Amygdala (tissue), 56 donors: ENCODE results near the gene SCARF2.

ENCODE experiments used
- DNase-seq, 56 donors: peaks; one replicate each; lab custom pipeline; 2025; lab: John Stamatoyannopoulos, UW

The SCARF2 gene

DNA sequence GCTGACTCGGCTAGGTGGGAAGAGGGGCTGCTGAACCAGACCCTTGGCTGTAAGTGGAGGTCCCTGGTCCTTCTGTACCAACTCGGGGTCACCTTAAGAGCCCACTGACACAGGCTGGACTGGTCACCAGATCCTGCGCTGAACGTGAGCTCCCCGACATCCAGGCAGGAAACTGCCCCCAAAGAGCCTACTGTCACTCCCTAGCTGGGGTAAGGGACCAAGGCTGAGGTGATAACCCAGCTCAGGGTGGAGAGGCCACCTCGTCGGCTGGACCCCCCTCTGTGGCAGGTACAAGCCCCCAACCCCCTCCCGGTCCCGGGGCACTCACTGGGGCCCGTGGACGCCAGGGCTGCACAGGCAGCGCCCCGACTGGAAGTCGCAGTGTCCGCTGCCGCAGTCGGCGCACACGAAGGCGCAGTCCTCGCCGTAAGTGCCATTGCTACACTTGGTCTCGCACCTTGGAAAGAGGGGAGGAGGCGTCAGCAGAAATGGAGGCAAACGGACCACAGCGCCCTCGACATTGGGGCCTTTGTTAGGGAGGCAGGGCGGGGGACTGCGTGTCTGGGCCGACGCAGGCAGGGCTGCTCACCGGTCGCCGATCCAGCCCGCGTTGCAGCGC lies 7.4 kb downstream of the SCARF2 start:
- no peak for DNase-seq

- peak in 8 of 56 donors; percentile 7 to 38 (median 24) for DNase-seq
These were observed 8.1 kb downstream of the SCARF2 start for GRCh38 chr22:20429254-20430100.

GRCh38 chr22:20428496-20429253 lies 8.9 kb downstream of the SCARF2 start:
- DNase-seq = no peak

DNA sequence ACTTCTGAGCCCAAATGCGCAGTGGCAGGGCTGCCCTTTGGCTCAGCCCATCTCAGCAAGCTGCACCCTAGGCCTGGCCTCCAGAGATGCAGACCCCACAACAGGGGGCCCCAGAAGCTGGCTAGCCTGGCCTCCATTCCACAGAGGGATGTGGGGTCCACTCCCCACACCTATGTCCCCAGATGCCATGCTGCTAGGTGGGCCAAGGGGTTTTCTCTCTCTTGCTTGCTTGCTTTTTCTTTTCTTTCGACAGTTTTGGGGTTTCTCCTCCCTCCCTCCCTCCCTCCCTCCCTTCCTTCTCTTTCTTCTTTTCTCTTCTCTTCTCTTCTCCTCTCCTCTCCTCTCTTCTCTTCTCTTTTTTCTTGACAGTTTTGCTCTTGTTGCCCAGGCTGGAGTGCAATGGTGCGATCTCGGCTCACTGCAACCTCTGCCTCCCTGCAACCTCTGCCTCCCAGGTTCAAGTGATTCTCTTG lies 9.6 kb downstream of the SCARF2 start:
- no peak for DNase-seq

DNA sequence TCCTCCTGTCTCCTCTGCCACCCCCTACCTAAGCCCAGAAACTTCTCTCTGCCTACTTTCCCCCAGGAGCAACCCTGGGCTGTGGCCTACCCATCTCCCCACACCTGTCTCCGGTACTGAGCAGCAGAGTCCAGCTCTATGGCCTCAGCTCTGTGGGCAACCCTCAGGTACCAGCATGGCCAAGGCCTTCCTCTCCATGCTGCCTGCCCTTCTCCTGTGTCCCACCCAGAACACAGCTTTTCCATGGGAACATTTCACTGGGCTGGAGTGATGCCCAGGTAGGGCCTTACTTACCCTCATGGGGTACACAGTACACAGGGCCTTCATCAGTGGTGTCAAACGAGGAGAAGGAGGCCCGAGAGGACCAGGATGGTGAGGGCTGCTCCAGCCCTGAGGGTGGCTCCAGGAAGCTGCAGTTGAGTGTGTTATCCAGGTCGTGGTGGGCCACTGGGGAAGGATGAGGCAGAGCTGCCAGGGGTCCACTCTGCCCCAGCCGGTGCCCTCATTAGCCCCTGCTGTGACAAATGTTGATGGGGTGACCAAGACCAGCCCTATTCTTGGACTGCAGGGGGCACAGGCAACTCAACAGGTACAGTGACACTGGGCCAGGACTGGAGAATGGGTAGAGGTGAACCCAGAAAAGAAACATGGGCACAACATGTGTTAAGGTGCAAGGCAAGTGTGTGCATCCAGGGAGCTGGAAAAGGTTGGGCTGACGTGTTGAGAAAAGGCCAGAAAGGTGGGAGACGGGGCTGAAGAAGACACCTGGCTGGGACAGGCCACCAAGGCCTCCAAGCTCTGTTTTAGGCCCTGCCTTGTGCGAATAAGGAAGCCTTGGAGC lies 10.3 kb downstream of the SCARF2 start:
- DNase-seq = no peak

DNA sequence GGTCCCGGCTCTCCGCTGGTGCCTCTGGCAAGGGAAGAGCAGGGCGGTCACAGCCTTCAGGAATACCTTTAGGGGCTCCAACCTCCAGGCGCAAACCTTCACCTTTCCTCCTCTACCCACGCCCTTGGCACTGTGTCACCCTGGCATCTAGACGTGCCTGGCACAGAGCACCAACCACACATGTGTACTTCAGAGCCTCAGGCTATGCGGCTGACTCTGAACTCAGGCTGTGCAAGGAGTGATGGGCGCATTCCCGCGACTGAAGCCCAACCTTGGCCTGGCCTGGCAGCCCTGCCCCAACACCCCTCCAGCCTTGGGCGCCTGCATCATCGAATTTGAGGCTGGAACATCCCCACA lies 11.4 kb downstream of the SCARF2 start:
- DNase-seq = no peak

DNA sequence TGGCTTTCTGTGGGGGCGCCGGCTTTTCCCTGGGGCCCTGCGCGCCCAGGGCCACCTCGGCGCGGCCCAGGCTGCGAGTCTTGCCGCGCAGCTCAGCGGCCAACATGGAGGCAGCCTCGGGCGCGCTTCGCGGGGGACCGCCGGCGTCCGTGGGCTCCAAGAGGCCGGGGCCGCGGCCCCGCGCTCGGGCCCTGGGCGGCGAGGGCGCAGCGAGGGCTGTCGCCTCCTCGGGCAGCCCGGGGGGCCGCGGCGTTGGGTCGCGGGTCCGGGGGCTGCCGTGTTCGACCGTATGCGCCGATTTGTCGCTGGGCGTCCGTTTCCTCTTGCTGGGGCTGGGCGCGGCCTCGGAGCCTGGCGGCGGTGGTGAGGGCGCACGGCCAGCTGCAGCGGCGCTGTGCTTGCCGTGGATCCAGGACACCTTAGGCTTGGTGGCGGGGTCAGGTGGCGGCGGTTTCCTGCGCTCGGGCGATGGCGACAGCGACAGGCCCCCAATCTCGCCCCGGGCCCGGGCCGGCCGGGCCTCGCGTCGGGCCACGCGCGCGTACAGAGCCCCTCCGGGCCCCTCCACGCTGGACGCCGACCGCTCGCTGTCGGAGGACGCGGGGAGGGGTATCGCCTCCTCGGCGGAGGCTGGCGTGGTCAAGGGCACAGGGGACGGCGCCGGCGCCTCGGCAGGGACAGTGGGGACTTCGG lies 11.9 kb downstream of the SCARF2 start:
- DNase-seq = no peak

GRCh38 chr22:20424932-20425565 lies 12.6 kb downstream of the SCARF2 start:
- DNase-seq = peak in 30 of 56 donors; percentile 17 to 75 (median 52)

GRCh38 chr22:20424568-20424931 lies 13.1 kb downstream of the SCARF2 start:
- DNase-seq = no peak

GRCh38 chr22:20423906-20424551 lies 13.6 kb downstream of the SCARF2 start:
- DNase-seq = peak in 20 of 56 donors; percentile 16 to 65 (median 42)

DNA sequence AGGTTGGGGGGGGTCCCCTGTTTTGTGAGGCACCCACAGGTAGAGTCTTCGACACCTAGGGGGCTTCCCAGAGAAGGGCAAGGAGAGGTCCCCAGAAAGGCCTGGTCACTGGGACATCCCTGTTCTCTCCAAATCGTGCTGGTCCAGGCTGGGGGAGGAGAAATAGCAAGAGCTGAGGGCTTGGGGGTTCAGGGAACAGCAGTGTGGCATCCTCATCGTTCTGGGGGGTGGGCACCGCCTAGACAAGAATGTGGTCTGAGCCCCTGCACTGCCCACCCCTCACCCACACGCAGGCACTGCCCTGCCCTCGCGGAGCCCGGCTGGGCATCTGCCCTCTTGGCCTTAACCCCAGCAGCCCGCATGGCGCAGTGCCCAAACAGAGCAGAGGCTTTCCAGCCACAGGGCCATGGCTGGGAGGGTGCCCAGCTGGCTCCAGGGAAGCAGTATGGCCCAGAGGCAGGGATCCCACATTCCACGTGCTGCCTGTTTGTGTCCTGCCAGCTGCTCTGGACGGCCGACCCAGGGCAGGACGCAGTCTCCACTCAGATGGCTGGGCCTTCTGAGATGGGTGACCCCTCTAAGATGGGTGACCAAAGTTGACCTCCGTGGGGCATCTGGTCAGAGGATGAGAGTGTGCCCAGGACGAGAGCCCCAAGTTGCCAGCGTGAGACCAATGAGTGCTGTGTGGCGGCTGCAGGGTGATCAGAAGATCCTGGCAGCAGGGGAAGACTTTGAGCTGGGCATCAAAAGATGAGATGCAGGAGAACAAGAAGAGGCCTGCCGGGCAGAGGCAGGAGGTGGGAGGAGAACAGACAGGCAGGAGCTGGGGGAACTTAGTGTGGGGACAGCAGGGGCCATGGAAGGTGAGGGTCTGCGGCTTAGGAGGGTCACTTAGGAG lies 14.4 kb downstream of the SCARF2 start:
- peak in 55 of 56 donors; percentile 33 to 95 (median 81) for DNase-seq

- peak in 4 of 56 donors; percentile 12 to 57 (median 20) for DNase-seq
These were observed 15.2 kb downstream of the SCARF2 start for GRCh38 chr22:20422271-20423007.

DNA sequence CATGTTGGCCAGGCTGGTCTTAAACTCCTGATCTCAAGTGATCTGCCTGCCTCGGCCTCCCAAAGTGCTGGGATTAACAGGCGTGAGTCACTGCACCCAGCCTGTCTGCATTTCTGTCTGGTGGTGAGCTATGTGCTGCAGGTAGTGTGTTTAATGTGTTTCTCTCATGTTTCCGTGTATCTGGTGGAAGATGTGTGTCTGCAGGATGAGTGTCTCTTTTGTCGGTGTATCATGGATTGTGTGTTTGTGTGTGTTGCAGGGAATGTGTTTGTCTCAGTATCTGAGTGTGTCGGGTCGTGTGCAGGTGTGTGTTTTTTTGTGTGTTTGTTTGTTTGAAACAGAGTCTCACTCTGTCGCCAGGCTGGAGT lies 16.1 kb downstream of the SCARF2 start:
- no peak for DNase-seq

GRCh38 chr22:20420157-20420842 lies 17.3 kb downstream of the SCARF2 start:
- DNase-seq = no peak

GRCh38 chr22:20419664-20419951 lies 18.0 kb downstream of the SCARF2 start:
- no peak for DNase-seq

- peak in 49 of 56 donors; percentile 17 to 82 (median 62) for DNase-seq
These were observed 19.3 kb downstream of the SCARF2 start for GRCh38 chr22:20418211-20418788.
